SU-DHL-6 (cell line): ENCODE measurements around the gene ARHGAP10.

Experiments
- CTCF ChIP-seq: fragments of 200-600 bp; sonication (generic); IDR thresholded peaks from one replicate; pipeline ENCODE4 v1.5.1; 2017; ENCODE audit warnings: antibody characterized with exemption, mild to moderate bottlenecking, low read length, moderate library complexity; ENCODE audit not compliant: insufficient read depth, poor library complexity, severe bottlenecking
- EZH2phosphoT487 ChIP-seq: fragments of 200-600 bp; sonication (generic), shearing (Covaris generic); conservative IDR thresholded peaks from 2 replicates; pipeline ENCODE4 v1.6.1; 2018; ENCODE audit warnings: mild to moderate bottlenecking, antibody characterized with exemption, low read length, moderate library complexity, mixed read lengths

GRCh38 chr4:147877308-147877771, 145.5 kb downstream of the ARHGAP10 start:
- TF ChIP-seq CTCF: no peak
- no peak for TF ChIP-seq EZH2phosphoT487
